NCI-H2081 treated with DMSO at 0.1 percent for 48 hours (cell line): Measurements from ENCODE around the gene ZNF586.
"Not testable (repeated sequence)": the region's sequence is repeated elsewhere in the genome, so short reads cannot be mapped to it uniquely, and the experiment has no call there.

Experiments used
- DNase-seq: peaks from one replicate; lab custom pipeline; 2025; lab: John Stamatoyannopoulos, UW

The ZNF586 gene

GRCh38 chr19:57769345-57770131 lies at the start of gene ZNF586:
Gene ZNF586, plus strand, starts transcription at chr19:57769676. Its CDS starts 167 bp downstream, at chr19:57769843.
- DNase-seq = peak; percentile 79

GRCh38 chr19:57719901-57720519 lies 49.5 kb upstream of the ZNF586 start:
- DNase-seq = no peak

GRCh38 chr19:57720878-57721277 lies 48.6 kb upstream of the ZNF586 start:
- DNase-seq = no peak

- not testable (repeated sequence) for DNase-seq
Measured at GRCh38 chr19:57738320-57738719, 31.2 kb upstream of the ZNF586 start.

GRCh38 chr19:57738770-57739169 lies 30.7 kb upstream of the ZNF586 start:
- not testable (repeated sequence) for DNase-seq

- DNase-seq = peak; percentile 70
Measured at GRCh38 chr19:57746580-57747471, 22.6 kb upstream of the ZNF586 start, which contains the start of gene ZNF776. Gene ZNF776, plus strand, starts transcription at chr19:57746815. Its CDS starts 244 bp downstream, at chr19:57747059.

GRCh38 chr19:57747472-57747807 lies 22.0 kb upstream of the ZNF586 start:
- no peak for DNase-seq

GRCh38 chr19:57748029-57748428 lies 21.4 kb upstream of the ZNF586 start:
- no peak for DNase-seq

GRCh38 chr19:57754091-57754673 lies 15.3 kb upstream of the ZNF586 start:
- no peak for DNase-seq

- DNase-seq = no peak
Measured at GRCh38 chr19:57755031-57755430, 14.4 kb upstream of the ZNF586 start.

- DNase-seq = no peak
Measured at GRCh38 chr19:57757941-57758340, 11.5 kb upstream of the ZNF586 start.

GRCh38 chr19:57759096-57759495 lies 10.4 kb upstream of the ZNF586 start:
- DNase-seq = no peak

- no peak for DNase-seq
Measured at GRCh38 chr19:57771417-57771816, 1.9 kb downstream of the ZNF586 start.

GRCh38 chr19:57773488-57773887 lies 4.0 kb downstream of the ZNF586 start:
- no peak for DNase-seq

GRCh38 chr19:57776764-57777296 lies 7.4 kb downstream of the ZNF586 start:
- DNase-seq = no peak

- no peak for DNase-seq
Measured at GRCh38 chr19:57778336-57778735, 8.9 kb downstream of the ZNF586 start.

GRCh38 chr19:57779220-57779845 lies 9.9 kb downstream of the ZNF586 start:
- DNase-seq = no peak

- DNase-seq = no peak
Measured at GRCh38 chr19:57786286-57786685, 16.8 kb downstream of the ZNF586 start.

GRCh38 chr19:57786906-57787305 lies 17.4 kb downstream of the ZNF586 start:
- no peak for DNase-seq

- DNase-seq = no peak
Measured at GRCh38 chr19:57788114-57788692, 18.7 kb downstream of the ZNF586 start.

- no peak for DNase-seq
Measured at GRCh38 chr19:57789288-57789687, 19.8 kb downstream of the ZNF586 start.
